Sigmoid colon (tissue), 4 donors: ENCODE results near the gene KDM7A.

Experiments
- POLR2AphosphoS5 ChIP-seq, 4 donors: sonication (generic); formaldehyde crosslinking; IDR thresholded peaks; one replicate each; pipeline ENCODE4 v1.6.1; 2017; ENCODE audit warnings: antibody characterized with exemption in 4 of 4
- TF ChIP-seq, protein P1 (sequence below), 4 experiments: fragments of 450-650 bp in 3 of 4; fragments of 200-600 bp in 1 of 4; IDR thresholded peaks; one replicate each; pipeline ENCODE4 v1.5.1; 2016 to 2019; ENCODE audit warnings: antibody characterized with exemption in 4 of 4, mild to moderate bottlenecking in 3 of 4, moderate library complexity in 2 of 4

GRCh38 chr7:140048989-140049338, 127.8 kb downstream of the KDM7A start:
- TF ChIP-seq, protein P1, sequence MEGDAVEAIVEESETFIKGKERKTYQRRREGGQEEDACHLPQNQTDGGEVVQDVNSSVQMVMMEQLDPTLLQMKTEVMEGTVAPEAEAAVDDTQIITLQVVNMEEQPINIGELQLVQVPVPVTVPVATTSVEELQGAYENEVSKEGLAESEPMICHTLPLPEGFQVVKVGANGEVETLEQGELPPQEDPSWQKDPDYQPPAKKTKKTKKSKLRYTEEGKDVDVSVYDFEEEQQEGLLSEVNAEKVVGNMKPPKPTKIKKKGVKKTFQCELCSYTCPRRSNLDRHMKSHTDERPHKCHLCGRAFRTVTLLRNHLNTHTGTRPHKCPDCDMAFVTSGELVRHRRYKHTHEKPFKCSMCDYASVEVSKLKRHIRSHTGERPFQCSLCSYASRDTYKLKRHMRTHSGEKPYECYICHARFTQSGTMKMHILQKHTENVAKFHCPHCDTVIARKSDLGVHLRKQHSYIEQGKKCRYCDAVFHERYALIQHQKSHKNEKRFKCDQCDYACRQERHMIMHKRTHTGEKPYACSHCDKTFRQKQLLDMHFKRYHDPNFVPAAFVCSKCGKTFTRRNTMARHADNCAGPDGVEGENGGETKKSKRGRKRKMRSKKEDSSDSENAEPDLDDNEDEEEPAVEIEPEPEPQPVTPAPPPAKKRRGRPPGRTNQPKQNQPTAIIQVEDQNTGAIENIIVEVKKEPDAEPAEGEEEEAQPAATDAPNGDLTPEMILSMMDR (IDR thresholded peaks at IDR 0.05), result no peak
- TF ChIP-seq POLR2AphosphoS5 (IDR thresholded peaks at IDR 0.05), result no peak
